H1 (cell line): ENCODE data around the gene ITGB7.

ENCODE experiments used
- EP300 ChIP-seq, 2 experiments: IDR thresholded peaks; 1 replicate in 1 of 2; 2 replicates in 1 of 2; pipeline ENCODE4 v1.6.1; 2011 to 2012; ENCODE audit warnings: low read depth in 2 of 2, low read length in 2 of 2, mild to moderate bottlenecking in 2 of 2, borderline replicate concordance in 1 of 2, inconsistent platforms in 1 of 2, moderate library complexity in 1 of 2
- POLR2A ChIP-seq, 2 experiments: IDR thresholded peaks; 1 replicate in 1 of 2; 2 replicates in 1 of 2; pipeline ENCODE4 v1.6.1; 2011; ENCODE audit warnings: low read depth in 2 of 2, low read length in 2 of 2, mild to moderate bottlenecking in 2 of 2; ENCODE audit errors: control extremely low read depth in 1 of 2

- no peak for TF ChIP-seq POLR2A (IDR thresholded peaks at IDR 0.05; ENCODE audit: control extremely low read depth in 1 of 2, low read depth in 2 of 2, low read length in 2 of 2)
- TF ChIP-seq EP300 (IDR thresholded peaks at IDR 0.05; ENCODE audit: borderline replicate concordance in 1 of 2, low read depth in 2 of 2, low read length in 2 of 2): no peak
Measured at GRCh38 chr12:53230108-53230845, 23.2 kb upstream of the ITGB7 start.
